NCI-H2227 (cell line): ENCODE measurements around the gene TRANK1.
"Not testable (repeated sequence)": the region's sequence is repeated elsewhere in the genome, so short reads cannot be mapped to it uniquely, and the experiment has no call there.

Source experiments
- DNase-seq: peaks from one replicate; lab custom pipeline; 2025; ENCODE audit not compliant: unreplicated experiment; lab: John Stamatoyannopoulos, UW

The TRANK1 gene

DNA sequence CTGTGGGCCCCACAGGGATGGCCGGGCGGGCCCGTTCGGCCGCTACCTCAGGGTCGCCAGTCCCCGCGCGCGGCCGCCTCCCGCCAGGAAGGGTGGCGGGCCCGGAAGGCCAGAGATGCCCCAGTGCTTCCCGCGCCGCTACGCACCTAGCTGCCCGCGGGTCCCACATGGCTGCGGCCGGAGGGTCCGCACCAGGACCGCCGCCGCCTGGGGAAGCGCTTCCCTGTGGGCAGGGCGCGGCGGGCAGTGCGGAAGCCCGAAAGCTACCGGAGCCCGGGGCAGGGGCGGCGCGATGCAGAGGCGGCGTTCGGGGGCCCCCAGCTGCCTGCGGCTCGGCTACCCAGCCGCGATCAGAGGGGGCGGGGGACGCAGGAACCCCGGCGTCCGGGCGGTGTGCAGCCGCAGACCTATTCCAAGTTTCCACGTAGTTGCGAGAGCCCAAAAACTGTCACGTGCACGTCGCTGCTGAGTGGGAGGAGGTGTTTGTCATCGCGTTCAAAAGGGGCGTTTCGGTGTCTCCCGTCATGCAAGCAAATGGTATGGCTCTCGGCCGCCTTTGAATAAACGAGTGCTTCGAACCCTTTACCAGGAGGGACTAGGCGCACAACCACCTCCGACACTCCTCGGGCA, at the start of gene TRANK1:
Gene TRANK1, minus strand, starts transcription at position 414 of the 630 bp plus-strand sequence. Its CDS starts 245 bp downstream, at position 169.
- DNase-seq, result peak; percentile 64

DNA sequence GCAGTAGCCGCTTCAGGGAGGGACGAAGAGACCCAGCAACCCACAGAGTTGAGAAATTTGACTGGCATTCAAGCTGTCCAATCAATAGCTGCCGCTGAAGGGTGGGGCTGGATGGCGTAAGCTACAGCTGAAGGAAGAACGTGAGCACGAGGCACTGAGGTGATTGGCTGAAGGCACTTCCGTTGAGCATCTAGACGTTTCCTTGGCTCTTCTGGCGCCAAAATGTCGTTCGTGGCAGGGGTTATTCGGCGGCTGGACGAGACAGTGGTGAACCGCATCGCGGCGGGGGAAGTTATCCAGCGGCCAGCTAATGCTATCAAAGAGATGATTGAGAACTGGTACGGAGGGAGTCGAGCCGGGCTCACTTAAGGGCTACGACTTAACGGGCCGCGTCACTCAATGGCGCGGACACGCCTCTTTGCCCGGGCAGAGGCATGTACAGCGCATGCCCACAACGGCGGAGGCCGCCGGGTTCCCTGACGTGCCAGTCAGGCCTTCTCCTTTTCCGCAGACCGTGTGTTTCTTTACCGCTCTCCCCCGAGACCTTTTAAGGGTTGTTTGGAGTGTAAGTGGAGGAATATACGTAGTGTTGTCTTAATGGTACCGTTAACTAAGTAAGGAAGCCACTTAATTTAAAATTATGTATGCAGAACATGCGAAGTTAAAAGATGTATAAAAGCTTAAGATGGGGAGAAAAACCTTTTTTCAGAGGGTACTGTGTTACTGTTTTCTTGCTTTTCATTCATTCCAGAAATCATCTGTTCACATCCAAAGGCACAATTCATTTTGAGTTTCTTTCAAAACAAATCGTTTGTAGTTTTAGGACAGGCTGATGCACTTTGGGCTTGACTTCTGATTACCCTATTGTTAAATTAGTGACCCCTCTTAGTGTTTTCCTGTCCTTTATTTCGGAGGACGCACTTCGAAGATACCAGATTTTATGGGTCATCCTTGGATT, 48.8 kb upstream of the TRANK1 start, which contains the start of gene MLH1:
Gene MLH1, plus strand, starts transcription at position 193 of the 958 bp plus-strand sequence. Its CDS starts 30 bp downstream, at position 223.
- no peak for DNase-seq

DNA sequence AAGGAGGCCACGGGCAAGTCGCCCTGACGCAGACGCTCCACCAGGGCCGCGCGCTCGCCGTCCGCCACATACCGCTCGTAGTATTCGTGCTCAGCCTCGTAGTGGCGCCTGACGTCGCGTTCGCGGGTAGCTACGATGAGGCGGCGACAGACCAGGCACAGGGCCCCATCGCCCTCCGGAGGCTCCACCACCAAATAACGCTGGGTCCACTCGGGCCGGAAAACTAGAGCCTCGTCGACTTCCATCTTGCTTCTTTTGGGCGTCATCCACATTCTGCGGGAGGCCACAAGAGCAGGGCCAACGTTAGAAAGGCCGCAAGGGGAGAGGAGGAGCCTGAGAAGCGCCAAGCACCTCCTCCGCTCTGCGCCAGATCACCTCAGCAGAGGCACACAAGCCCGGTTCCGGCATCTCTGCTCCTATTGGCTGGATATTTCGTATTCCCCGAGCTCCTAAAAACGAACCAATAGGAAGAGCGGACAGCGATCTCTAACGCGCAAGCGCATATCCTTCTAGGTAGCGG, 48.0 kb upstream of the TRANK1 start, which contains the start of gene EPM2AIP1:
Gene EPM2AIP1, minus strand, starts transcription at position 326 of the 520 bp plus-strand sequence. Its CDS starts 54 bp downstream, at position 272.
- DNase-seq, result no peak

DNA sequence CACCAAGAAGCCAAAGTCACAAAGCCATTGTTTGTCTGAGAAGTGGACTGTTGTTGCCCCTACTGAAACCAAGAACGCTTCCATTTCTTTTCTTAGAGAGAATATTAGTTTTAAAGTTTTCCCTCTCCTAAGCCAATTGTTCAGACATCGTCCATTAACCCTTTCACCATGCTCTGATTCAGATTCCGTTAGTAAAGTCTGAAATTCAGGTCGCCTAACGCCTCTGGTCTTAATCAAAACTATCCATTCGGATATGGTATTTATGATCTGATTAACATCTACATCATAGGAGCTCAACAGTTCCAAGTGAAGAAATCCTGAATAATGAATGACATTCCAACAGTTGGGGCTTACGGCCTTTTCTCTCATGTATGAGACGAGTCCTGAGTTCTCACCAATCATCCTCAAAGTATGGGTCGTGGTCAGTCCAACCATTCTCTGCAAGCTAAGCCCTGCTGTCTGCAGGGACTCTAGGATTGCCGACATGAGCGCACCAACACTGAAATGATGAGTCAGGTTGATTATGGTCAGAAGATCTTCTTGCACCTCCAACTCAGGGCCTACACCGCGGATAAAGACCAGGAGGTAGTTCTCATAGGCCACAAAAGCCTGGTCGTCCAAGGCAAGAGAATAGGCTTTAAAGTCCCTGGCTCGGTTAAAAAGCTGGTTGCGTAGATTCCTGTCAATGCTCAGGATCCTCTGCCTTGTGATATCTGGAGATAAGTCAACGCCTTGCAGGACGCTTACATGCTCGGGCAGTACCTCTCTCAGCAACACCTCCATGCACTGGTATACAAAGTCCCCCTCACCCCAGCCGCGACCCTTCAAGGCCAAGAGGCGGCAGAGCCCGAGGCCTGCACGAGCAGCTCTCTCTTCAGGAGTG, 47.3 kb upstream of the TRANK1 start:
- DNase-seq, result no peak

DNA sequence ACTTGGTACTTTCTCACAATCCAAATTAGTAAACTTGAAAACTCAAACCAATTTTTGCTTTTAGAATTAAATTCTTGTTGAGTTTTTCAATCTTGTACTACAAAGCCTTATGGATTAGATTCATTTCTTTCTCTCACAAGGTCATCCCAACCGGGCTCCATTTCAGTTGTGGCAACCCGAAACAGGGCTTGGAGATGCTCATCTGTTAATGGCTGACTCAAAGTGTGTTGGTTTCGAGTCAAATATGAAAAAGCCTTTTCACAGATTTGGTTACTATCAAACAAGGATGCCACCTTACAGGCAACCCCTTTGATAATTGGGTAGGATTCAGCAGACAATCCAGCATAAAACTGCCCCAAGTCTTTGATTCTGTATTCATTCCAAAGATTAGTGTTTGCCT, 46.3 kb upstream of the TRANK1 start:
- no peak for DNase-seq

DNA sequence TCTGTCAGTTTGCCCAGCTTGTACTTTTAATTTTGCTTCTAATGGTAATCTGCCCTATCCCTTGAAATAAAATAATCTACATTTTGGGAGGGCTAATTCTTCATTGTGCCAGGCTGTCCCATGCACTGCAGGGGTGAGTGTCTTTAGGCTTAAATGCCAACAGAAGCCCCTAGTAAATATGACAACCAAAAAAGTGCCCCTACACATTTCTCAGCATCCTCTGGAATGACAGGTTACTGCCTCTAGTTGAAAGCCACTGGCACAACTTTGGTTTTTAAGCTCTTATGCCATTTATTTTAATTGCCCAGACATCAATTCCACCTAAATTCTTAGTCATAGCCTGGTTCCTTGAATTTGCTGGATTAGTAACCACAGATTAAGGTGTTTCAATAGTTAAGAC, 44.7 kb upstream of the TRANK1 start:
- DNase-seq, result no peak

DNA sequence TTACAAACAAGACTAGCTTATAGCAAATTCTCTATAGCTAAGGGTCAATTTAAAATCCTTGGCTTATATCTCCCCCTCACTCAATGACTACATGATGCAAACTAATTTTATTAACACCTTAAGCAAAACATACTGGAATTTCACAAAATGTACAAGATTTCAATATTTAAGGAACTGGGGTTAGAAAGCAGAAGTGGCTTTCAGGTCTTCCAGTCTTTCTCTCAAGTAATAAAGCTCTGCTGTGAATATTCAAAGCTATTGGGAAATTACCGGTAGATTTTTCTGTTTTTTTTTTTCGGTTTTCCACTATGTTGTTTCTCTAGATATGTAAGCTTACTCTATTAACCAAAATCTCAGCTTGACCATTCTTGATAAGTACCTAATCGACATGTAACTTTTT, 44.2 kb upstream of the TRANK1 start:
- DNase-seq, result no peak

DNA sequence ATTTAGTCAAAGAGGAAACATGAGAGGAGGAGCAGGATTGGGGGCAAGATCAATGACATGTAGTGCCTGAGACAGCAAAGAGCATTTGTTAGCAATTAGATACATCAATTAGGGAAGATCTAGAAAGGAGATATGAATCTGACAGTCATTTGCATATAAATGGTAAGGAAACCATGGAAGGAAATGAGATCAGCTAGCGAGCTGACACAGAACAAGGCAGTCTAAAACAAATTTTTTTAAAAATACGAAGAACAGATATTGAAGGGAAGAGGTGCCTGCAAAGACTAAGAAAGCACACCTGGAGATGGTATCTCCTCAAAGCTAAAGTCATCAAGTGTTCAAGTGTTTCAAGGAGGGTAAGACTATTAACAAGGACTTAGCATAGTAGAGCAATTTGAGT, 43.5 kb upstream of the TRANK1 start:
- no peak for DNase-seq

DNA sequence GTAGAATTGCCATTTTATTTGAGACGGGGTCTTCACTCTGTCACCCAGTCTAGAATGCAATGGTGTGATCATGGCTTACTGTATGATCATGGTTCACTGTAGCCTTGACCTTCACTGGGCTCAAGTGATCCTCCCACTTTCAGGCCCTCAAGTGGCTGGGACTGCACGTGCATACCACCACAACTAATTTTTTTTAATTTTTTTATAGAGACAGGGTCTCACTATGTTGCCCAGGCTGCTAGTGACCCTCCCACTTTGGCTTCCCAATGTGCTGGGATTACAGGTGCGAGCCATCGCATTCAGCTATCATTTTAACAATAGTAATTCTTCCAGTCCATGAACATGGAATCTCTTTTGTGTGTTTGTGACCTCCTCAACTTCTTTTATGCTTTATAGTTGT, 36.2 kb upstream of the TRANK1 start:
- DNase-seq, result no peak

DNA sequence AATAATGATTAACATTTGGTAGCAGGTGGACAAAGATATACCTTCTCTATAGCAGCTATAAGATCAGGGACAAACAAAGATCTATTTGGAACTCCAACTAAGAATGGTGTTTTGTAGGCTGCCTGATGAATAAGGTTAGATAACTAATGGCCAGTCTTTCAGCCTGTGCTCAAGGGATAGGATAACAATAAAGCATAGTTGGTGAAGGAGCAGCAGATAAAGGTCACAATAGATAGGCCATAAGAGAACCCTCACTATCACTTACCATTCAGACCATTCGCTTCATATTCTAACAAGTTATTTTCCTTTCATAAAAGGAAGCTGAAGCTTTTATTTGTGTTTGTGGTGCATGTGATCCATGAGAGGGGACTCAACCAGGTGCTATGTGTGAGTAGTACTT, 28.3 kb upstream of the TRANK1 start:
- DNase-seq, result no peak

DNA sequence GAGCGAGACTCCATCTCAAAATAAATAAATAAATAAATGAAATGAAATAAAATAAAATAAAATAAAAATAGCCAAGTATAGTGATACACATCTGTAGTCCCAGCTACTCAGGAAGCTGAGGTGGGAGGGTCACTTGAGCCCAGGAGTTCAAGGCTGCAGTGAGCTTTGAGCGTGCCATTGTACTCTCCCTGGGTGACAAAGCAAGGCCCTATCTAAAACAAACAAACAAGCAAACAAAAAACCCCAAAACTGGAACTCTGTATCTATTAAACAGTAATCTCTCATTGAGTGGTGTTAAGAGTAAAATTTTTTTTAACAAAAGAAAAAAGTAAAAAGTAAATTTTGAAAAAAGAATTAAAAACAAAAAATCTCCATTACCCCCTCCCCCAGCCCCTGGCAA, 27.3 kb upstream of the TRANK1 start:
- DNase-seq, result no peak

DNA sequence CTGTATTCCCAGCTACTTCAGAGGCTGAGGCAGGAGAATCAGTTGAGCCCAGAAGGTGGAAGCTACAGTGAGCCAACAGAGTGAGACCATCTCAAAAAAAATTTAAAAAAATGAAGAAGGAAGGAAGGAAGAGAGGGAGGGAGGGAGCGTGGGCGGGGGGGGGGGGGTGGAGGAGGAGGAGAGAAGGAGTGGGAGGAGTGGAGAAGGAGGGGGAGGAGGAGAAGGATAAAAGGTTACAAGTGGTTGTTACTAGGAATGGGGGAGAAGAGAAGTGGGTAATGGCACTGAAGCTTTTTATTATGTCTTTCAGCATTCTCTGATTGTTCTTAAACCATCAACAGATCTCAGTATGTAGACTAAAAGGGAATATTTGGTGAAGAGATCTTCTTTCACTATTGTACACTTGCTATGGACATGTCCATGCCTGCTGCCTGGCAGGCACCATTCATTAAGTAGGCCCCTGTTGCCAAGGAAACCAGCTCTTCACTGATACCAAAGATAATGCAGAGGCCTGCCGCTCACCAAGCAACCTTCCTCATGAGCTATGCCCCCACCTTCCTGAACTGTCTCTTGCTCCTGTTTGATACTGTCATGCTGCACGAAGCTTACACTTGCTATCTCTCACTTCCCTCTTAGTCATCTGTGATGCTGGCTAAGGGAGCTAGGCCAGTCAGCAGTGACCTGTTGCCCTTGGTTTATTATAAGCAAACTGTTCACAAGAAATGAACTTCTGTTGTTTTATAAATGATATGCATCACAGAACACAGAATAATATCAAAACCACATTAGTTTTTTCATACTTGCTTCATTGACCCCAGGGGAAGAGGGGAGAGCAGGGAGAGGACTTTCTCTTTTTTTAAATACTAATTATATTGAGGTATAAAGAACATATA, 24.9 kb upstream of the TRANK1 start:
- peak; percentile 93 for DNase-seq

DNA sequence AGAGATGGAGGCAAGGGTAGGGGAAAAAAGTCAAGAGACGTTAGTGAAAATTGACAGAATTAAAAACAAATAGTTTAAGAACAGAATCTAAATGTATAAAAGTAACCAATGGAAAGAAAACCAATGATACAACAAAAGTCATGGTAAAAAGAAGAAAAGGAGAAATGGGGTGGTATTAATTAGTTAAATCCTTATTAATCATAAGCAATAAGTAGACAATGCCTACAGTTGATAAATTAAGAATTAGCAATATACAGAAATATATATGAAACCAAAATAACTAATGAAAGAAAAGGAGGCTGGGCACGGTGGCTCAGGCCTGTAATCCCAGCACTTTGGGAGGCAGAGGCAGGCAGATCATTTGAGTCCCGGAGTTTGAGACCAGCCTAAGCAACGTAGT, 24.2 kb upstream of the TRANK1 start:
- no peak for DNase-seq

DNA sequence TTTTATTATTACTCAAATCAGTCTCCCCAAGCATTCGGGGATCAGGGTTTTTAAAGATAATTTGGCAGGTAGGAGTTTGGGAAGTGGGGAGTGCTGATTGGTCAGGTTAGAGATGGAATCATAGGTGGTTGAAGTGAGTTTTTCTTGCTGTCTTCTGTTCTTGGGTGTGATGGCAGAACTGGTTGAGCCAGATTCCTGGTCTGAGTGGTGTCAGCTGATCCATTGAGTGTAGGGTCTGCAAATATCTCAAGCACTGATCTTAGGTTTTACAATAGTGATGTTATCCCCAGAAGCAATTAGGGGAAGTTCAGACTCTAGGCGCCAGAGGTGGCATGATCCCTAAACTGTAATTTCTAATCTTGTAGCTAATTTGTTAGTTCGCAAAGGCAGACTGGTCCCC, 20.6 kb upstream of the TRANK1 start:
- DNase-seq, result no peak

DNA sequence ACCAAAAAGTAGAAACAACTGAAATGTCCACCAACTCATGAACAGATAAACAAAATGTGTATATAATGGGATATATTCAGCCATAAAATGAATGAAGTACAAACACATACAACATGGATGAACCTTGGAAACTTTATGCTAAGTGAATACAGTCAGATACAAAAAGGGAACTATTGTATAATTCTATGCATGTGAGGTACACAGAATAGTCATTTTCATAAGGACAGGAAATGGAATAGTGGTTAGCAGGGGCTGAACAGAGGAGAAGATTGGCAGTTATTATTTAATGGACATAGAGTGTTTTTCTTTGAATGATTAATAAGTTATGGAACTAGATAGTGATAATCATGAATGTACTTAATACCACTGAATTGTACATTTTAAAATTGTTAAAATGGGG, 20.0 kb upstream of the TRANK1 start:
- no peak for DNase-seq

DNA sequence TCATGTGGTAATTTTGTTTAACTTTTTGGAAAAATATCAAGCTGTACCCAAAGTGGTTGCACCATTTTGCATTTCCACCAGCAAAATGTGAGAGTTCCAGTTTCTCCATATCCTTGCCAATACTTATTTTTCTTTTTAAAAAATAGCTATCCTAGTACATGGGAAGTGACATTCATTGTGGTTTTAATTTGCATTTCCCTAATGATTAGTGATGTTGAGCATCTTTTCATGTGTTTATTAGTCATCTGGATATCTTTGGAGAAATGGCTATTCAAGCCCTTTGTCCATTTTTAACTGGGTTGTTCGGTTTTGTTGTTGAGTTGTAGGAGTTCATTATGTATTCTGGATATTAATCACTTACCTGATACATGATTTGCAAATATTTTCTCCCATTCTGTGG, 19.5 kb upstream of the TRANK1 start:
- DNase-seq, result no peak

DNA sequence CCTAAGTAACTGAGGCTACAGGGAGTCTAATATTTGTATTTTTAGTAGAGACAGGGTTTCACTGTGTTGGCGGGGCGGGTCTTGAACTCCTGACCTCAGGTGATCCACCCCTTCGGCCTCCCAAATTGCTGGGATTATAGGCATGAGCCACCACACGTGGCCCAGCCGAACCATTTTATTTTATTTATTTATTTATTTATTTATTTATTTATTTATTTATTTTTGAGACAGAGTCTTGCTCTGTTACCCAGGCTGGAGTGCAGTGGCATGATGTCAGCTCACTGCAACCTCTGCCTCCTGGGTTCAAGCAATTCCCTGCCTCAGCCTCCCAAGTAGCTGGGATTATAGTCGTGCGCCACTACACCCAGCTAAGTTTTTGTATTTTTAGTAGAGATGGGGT, 18.2 kb upstream of the TRANK1 start:
- DNase-seq, result not testable (repeated sequence)

DNA sequence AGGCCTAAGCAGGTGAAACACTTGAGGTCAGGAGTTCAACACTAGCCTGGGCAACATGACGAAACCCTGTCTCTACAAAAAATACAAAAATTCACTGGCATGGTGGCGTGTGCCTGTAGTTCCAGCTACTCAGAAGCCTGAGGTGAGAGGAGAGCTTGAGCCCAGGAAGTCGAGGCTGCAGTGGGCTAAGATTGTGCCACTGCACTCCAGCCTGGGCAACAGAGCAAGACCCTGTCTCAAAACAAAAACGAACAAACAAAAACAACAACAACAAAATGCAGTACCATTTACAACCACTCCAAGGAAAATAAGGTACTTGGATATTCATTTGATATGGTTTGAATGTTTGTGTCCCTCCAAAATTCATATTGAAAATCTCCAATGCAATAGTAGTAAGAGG, 15.6 kb upstream of the TRANK1 start:
- no peak for DNase-seq

DNA sequence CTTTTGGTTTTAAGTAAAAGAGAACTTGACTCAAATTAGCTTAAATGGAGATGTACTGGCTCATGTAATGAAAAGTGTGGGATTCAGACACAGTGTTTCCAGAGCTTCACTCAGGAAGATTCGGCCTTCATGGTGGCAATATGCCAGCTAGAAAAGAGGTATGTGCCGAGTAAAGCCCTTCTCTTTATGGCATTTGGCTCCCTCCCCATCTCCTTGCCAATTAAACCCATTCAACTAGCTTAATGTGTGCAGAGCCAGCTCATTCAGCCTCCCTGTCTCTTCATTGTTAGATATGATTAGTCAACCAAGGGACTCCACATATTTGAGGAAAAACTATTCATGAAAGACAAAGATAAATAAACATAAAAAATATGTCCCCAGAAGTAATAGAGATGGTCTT, 15.0 kb upstream of the TRANK1 start:
- DNase-seq, result peak; percentile 2
